Measurements from ENCODE around the gene SMAD4. TPM values are rescaled to one million over a fixed set of nuclear protein-coding genes. Genes with fewer than 3 reads are reported as not detected.

Gene SMAD4
- total RNA-seq, 1 donor from 2014 or later, result 108 TPM

GRCh38 chr18:51021226-51021965 is 8.6 kb upstream of the SMAD4 start:
- DNase-seq (ENCODE audit: low spot score), result no peak

GRCh38 chr18:51025512-51025911 is 4.5 kb upstream of the SMAD4 start:
- no peak for DNase-seq (ENCODE audit: low spot score)

- DNase-seq (ENCODE audit: low spot score), result no peak
Measured at GRCh38 chr18:51028201-51028805, 1.7 kb upstream of the SMAD4 start.

- peak; percentile 48 for DNase-seq (ENCODE audit: low spot score)
Measured at GRCh38 chr18:51029378-51029693, 677 bp upstream of the SMAD4 start.

GRCh38 chr18:51030537-51031258 is 685 bp downstream of the SMAD4 start:
- DNase-seq (ENCODE audit: low spot score), result peak; percentile 61

GRCh38 chr18:51032193-51032592 is 2.2 kb downstream of the SMAD4 start:
- no peak for DNase-seq (ENCODE audit: low spot score)

GRCh38 chr18:51037230-51037629 is 7.2 kb downstream of the SMAD4 start:
- no peak for DNase-seq (ENCODE audit: low spot score)

- no peak for DNase-seq (ENCODE audit: low spot score)
Measured at GRCh38 chr18:51038110-51038509, 8.1 kb downstream of the SMAD4 start.

GRCh38 chr18:51039138-51040112 is 9.4 kb downstream of the SMAD4 start:
- no peak for DNase-seq (ENCODE audit: low spot score)

GRCh38 chr18:51041677-51042352 is 11.8 kb downstream of the SMAD4 start:
- DNase-seq (ENCODE audit: low spot score), result no peak

- DNase-seq (ENCODE audit: low spot score), result no peak
Measured at GRCh38 chr18:51044928-51045585, 15.0 kb downstream of the SMAD4 start.

GRCh38 chr18:51048190-51048589 is 18.2 kb downstream of the SMAD4 start:
- no peak for DNase-seq (ENCODE audit: low spot score)

- no peak for DNase-seq (ENCODE audit: low spot score)
Measured at GRCh38 chr18:51049137-51049536, 19.1 kb downstream of the SMAD4 start.

GRCh38 chr18:51051105-51051712 is 21.2 kb downstream of the SMAD4 start:
- DNase-seq (ENCODE audit: low spot score), result no peak

GRCh38 chr18:51053814-51054213 is 23.8 kb downstream of the SMAD4 start:
- DNase-seq (ENCODE audit: low spot score), result no peak

- DNase-seq (ENCODE audit: low spot score), result no peak
Measured at GRCh38 chr18:51054764-51055163, 24.8 kb downstream of the SMAD4 start.

- no peak for DNase-seq (ENCODE audit: low spot score)
Measured at GRCh38 chr18:51059969-51060368, 30.0 kb downstream of the SMAD4 start.

- no peak for DNase-seq (ENCODE audit: low spot score)
Measured at GRCh38 chr18:51064256-51064655, 34.2 kb downstream of the SMAD4 start.

GRCh38 chr18:51066273-51066672 is 36.3 kb downstream of the SMAD4 start:
- no peak for DNase-seq (ENCODE audit: low spot score)

- DNase-seq (ENCODE audit: low spot score), result no peak
Measured at GRCh38 chr18:51068105-51068504, 38.1 kb downstream of the SMAD4 start.
